ENCODE results near the gene NEDD8.

- no peak for TF ChIP-seq REST (IDR thresholded peaks at IDR 0.05; ENCODE audit: low read depth)
- no peak for TF ChIP-seq RAD21 (IDR thresholded peaks at IDR 0.05; ENCODE audit: low read depth)
- no peak for TF ChIP-seq USF1 (IDR thresholded peaks at IDR 0.05)
- TF ChIP-seq YY1 (IDR thresholded peaks at IDR 0.05; ENCODE audit: low read depth), result no peak
- no peak for TF ChIP-seq EP300 (IDR thresholded peaks at IDR 0.05; ENCODE audit: borderline replicate concordance)
- TF ChIP-seq TAF1 (IDR thresholded peaks at IDR 0.05; ENCODE audit: low read depth), result no peak
- TF ChIP-seq TEAD4 (IDR thresholded peaks at IDR 0.05), result no peak
- TF ChIP-seq MAX (IDR thresholded peaks at IDR 0.05), result no peak
- no peak for TF ChIP-seq ZBTB7A (IDR thresholded peaks at IDR 0.05; ENCODE audit: low read depth)
- TF ChIP-seq EGR1 (IDR thresholded peaks at IDR 0.05), result no peak
- TF ChIP-seq NFIC (IDR thresholded peaks at IDR 0.05), result no peak
These were observed 53.6 kb downstream of the NEDD8 start for GRCh38 chr14:24178399-24179178.

Measured in Ishikawa (cell line).